Neural progenitor cell (in vitro differentiated cells): ENCODE results near the gene PJA2. TPM values are rescaled to one million over a fixed set of nuclear protein-coding genes. Genes with fewer than 3 reads are reported as not detected.

Experiments used
- DNase-seq: peaks from one replicate; pipeline ENCODE4 v3.0.0-alpha.2; 2016; ENCODE audit warnings: low spot score
- H2AFZ ChIP-seq: fragments of 200-600 bp; sonication (generic); replicated peaks from 2 replicates; pipeline ENCODE4 v1.6.1; 2016; ENCODE audit warnings: antibody characterized with exemption
- H3F3A ChIP-seq: fragments of 200-600 bp; sonication (generic); 2 replicates; pipeline ENCODE4 v1.6.1; 2016; ENCODE audit warnings: antibody characterized with exemption, low read depth
- H3K27ac ChIP-seq: fragments of 200-600 bp; sonication (generic); 2 replicates; pipeline ENCODE4 v1.5.1; 2016; ENCODE audit warnings: mild to moderate bottlenecking
- H3K27me3 ChIP-seq: fragments of 200-600 bp; sonication (generic); 2 replicates; pipeline ENCODE4 v1.6.1; 2016; ENCODE audit warnings: mild to moderate bottlenecking, moderate library complexity
- H3K36me3 ChIP-seq: fragments of 200-600 bp; sonication (generic); 2 replicates; pipeline ENCODE4 v1.5.1; 2016
- H3K4me1 ChIP-seq: fragments of 200-600 bp; sonication (generic); 2 replicates; pipeline ENCODE4 v1.6.1; 2016; ENCODE audit warnings: mixed run types
- H3K4me2 ChIP-seq: fragments of 200-600 bp; sonication (generic); 2 replicates; pipeline ENCODE4 v1.6.1; 2016
- H3K4me3 ChIP-seq: fragments of 200-600 bp; sonication (generic); 2 replicates; pipeline ENCODE4 v1.5.1; 2016
- H3K79me2 ChIP-seq: fragments of 200-600 bp; sonication (generic); 2 replicates; pipeline ENCODE4 v1.6.1; 2016; ENCODE audit warnings: low read depth
- H3K9ac ChIP-seq: fragments of 200-600 bp; sonication (generic); 2 replicates; pipeline ENCODE4 v1.6.1; 2016
- H3K9me3 ChIP-seq: fragments of 200-600 bp; sonication (generic); 2 replicates; pipeline ENCODE4 v1.5.1; 2016; ENCODE audit warnings: low read depth
- H4K20me1 ChIP-seq: fragments of 200-600 bp; sonication (generic); 2 replicates; pipeline ENCODE4 v1.6.1; 2016; ENCODE audit warnings: low read depth
- H3K27ac Mint-ChIP-seq: 3 replicates; pipeline ENCODE4 v1.8.0; 2021; ENCODE audit warnings: mixed read lengths
- H3K27me3 Mint-ChIP-seq: 2 replicates; pipeline ENCODE4 v1.8.0; 2022; ENCODE audit warnings: low read depth, mild to moderate bottlenecking, inconsistent platforms, moderate library complexity, mixed read lengths; ENCODE audit not compliant: insufficient read depth
- H3K36me3 Mint-ChIP-seq: 3 replicates; pipeline ENCODE4 v1.8.0; 2021; ENCODE audit warnings: mixed read lengths
- H3K4me1 Mint-ChIP-seq: 3 replicates; pipeline ENCODE4 v1.8.0; 2021; ENCODE audit warnings: mixed read lengths
- H3K4me3 Mint-ChIP-seq: 3 replicates; pipeline ENCODE4 v1.8.0; 2021; ENCODE audit warnings: mild to moderate bottlenecking, moderate library complexity, mixed read lengths
- H3K9me3 Mint-ChIP-seq: 3 replicates; pipeline ENCODE4 v1.8.0; 2020; ENCODE audit warnings: mixed read lengths
- EZH2 ChIP-seq: fragments of 200-600 bp; sonication (generic); IDR thresholded peaks from 2 replicates; pipeline ENCODE4 v1.6.1; 2017; ENCODE audit warnings: antibody characterized with exemption, mild to moderate bottlenecking, moderate library complexity
- EZH2phosphoT487 ChIP-seq: fragments of 200-600 bp; sonication (generic); IDR thresholded peaks from 2 replicates; pipeline ENCODE4 v1.6.1; 2017; ENCODE audit warnings: antibody characterized with exemption
- total RNA-seq: library from RNA; depleted of rRNA; stranded (reverse); fragments of >200 nt; gene quantifications from 2 replicates; pipeline ENCODE4 v1.2.3, GENCODE V29; 2015; ENCODE audit warnings: low replicate concordance
- TF ChIP-seq, protein P1 (sequence below): fragments of 200-600 bp; sonication (generic); IDR thresholded peaks from 2 replicates; pipeline ENCODE4 v1.5.1; 2017; ENCODE audit warnings: antibody characterized with exemption, mild to moderate bottlenecking

The PJA2 gene
- total RNA-seq, 1 donor from 2014 or later = 128 TPM

DNA sequence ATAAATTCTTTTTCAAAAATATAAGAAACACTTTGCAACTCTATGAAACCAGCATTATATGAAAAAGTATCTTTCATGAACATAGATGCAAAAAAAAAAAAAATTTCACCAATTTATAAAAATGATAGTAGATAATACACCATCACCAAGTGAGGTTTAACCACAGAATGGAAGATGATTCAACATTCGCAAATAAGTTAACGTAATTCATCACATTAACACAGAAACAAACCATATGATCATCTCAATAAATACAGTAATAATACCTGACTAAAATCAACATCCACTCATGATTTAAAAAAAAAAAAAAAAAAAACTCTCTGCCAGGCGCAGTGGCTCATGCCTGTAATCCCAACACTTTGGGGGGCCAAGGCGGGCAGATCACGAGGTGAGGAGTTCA is 6.3 kb downstream of the PJA2 start:
- H4K20me1 ChIP-seq = peaks cover 23% of the 10 kb centered on the region
- H3K27ac ChIP-seq = no peak overlapping the region
- H3K79me2 ChIP-seq = peaks cover 100% of the 10 kb centered on the region
- H3K27me3 Mint-ChIP-seq = peaks cover 2% of the 10 kb centered on the region
- no peaks in the 10 kb centered on the region for H3K36me3 ChIP-seq
- no peaks in the 10 kb centered on the region for H3K9me3 ChIP-seq
- H3K27me3 ChIP-seq = no peaks in the 10 kb centered on the region
- H3K36me3 Mint-ChIP-seq = peaks cover 50% of the 10 kb centered on the region
- no peak overlapping the region for H2AFZ ChIP-seq
- no peak for DNase-seq
- no peak overlapping the region for H3K4me3 Mint-ChIP-seq
- H3K9ac ChIP-seq = no peak overlapping the region
- peaks cover 57% of the 10 kb centered on the region for H3K9me3 Mint-ChIP-seq
- H3K4me1 ChIP-seq = peaks cover 16% of the 10 kb centered on the region
- no peak overlapping the region for H3K4me3 ChIP-seq
- no peak overlapping the region for H3K27ac Mint-ChIP-seq
- H3K4me2 ChIP-seq = no peak overlapping the region
- TF ChIP-seq, protein P1, sequence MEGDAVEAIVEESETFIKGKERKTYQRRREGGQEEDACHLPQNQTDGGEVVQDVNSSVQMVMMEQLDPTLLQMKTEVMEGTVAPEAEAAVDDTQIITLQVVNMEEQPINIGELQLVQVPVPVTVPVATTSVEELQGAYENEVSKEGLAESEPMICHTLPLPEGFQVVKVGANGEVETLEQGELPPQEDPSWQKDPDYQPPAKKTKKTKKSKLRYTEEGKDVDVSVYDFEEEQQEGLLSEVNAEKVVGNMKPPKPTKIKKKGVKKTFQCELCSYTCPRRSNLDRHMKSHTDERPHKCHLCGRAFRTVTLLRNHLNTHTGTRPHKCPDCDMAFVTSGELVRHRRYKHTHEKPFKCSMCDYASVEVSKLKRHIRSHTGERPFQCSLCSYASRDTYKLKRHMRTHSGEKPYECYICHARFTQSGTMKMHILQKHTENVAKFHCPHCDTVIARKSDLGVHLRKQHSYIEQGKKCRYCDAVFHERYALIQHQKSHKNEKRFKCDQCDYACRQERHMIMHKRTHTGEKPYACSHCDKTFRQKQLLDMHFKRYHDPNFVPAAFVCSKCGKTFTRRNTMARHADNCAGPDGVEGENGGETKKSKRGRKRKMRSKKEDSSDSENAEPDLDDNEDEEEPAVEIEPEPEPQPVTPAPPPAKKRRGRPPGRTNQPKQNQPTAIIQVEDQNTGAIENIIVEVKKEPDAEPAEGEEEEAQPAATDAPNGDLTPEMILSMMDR = no peak
- no peak for TF ChIP-seq EZH2phosphoT487
- TF ChIP-seq EZH2 = no peak
- peaks cover 13% of the 10 kb centered on the region for H3K4me1 Mint-ChIP-seq
- H3F3A ChIP-seq = peaks cover 7% of the 10 kb centered on the region

GRCh38 chr5:109399092-109399759 is 10.5 kb downstream of the PJA2 start:
- H3K27ac ChIP-seq = no peak overlapping the region
- no peak overlapping the region for H3K4me3 ChIP-seq
- H3K36me3 ChIP-seq = no peaks in the 10 kb centered on the region
- H3K9me3 ChIP-seq = no peaks in the 10 kb centered on the region
- H4K20me1 ChIP-seq = peaks cover 13% of the 10 kb centered on the region
- H3K4me1 Mint-ChIP-seq = no peaks in the 10 kb centered on the region
- H3K36me3 Mint-ChIP-seq = peaks cover 52% of the 10 kb centered on the region
- TF ChIP-seq, protein P1 = no peak
- no peak for TF ChIP-seq EZH2phosphoT487
- H3K27me3 Mint-ChIP-seq = peaks cover 2% of the 10 kb centered on the region
- H3K4me3 Mint-ChIP-seq = no peak overlapping the region
- no peak for DNase-seq
- H3K27ac Mint-ChIP-seq = no peak overlapping the region
- no peak overlapping the region for H3K4me2 ChIP-seq
- peaks cover 69% of the 10 kb centered on the region for H3K9me3 Mint-ChIP-seq
- no peak overlapping the region for H2AFZ ChIP-seq
- H3K4me1 ChIP-seq = no peaks in the 10 kb centered on the region
- H3F3A ChIP-seq = no peaks in the 10 kb centered on the region
- H3K27me3 ChIP-seq = no peaks in the 10 kb centered on the region
- no peak overlapping the region for H3K9ac ChIP-seq
- H3K79me2 ChIP-seq = peaks cover 100% of the 10 kb centered on the region

DNA sequence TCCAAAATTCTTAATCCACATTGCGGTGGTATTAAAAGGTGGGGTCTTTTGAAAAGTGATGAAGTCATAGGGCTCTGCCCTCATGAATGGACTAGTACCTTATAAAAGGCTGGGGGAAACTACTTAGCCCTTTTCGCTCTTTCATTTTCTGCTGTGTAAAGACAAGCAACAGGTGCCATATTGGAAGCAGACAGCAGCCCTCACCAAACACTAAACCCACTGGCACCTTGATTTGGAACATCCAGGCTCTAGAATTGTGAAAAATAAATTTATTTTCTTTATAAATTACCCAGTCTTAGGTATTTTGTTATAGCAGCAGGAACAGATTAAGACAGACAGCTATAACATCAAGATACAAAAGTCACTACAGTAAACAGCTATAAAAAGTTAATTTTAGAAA is 12.8 kb downstream of the PJA2 start:
- H3K9me3 Mint-ChIP-seq = peaks cover 71% of the 10 kb centered on the region
- no peaks in the 10 kb centered on the region for H3K9me3 ChIP-seq
- H3K4me3 Mint-ChIP-seq = no peak overlapping the region
- no peak overlapping the region for H3K9ac ChIP-seq
- peaks cover 100% of the 10 kb centered on the region for H3K79me2 ChIP-seq
- H3K36me3 ChIP-seq = no peaks in the 10 kb centered on the region
- no peaks in the 10 kb centered on the region for H3K27me3 ChIP-seq
- no peak overlapping the region for H3K4me2 ChIP-seq
- H3K4me1 ChIP-seq = no peaks in the 10 kb centered on the region
- peaks cover 52% of the 10 kb centered on the region for H3K36me3 Mint-ChIP-seq
- TF ChIP-seq EZH2phosphoT487 (no peak), EZH2 (no peak)
- TF ChIP-seq, protein P1 = no peak
- peaks cover 2% of the 10 kb centered on the region for H3K27me3 Mint-ChIP-seq
- H4K20me1 ChIP-seq = peaks cover 13% of the 10 kb centered on the region
- H3K27ac Mint-ChIP-seq = no peak overlapping the region
- H3F3A ChIP-seq = no peaks in the 10 kb centered on the region
- H3K4me1 Mint-ChIP-seq = no peaks in the 10 kb centered on the region
- H2AFZ ChIP-seq = no peak overlapping the region
- no peak overlapping the region for H3K27ac ChIP-seq
- DNase-seq = no peak
- H3K4me3 ChIP-seq = no peak overlapping the region
